GM23338 (cell line): ENCODE results near the gene CCDC12. TPM values are rescaled to one million over a fixed set of nuclear protein-coding genes. Genes with fewer than 3 reads are reported as not detected.

Experiments
- ATAC-seq: fragments of 200-7000 bp; cut with Tn5 transposase; 3 replicates; pipeline ENCODE4 v1.9.1; 2020
- DNase-seq: peaks from one replicate; pipeline ENCODE4 v3.0.0-alpha.2; 2015; ENCODE audit warnings: low spot score
- H2AFZ ChIP-seq: fragments of 200-600 bp; sonication (generic); 2 replicates; pipeline ENCODE4 v1.8.0; 2016; ENCODE audit warnings: antibody characterized with exemption, mild to moderate bottlenecking, moderate library complexity
- H3F3A ChIP-seq: fragments of 200-600 bp; sonication (generic); replicated peaks from 2 replicates; pipeline ENCODE4 v1.8.0; 2017; ENCODE audit warnings: antibody characterized with exemption, mixed run types, low read depth
- H3K27ac ChIP-seq: fragments of 200-600 bp; sonication (generic); 2 replicates; pipeline ENCODE4 v1.6.1; 2016; ENCODE audit warnings: low read depth
- H3K27me3 ChIP-seq: fragments of 200-600 bp; sonication (generic); 2 replicates; pipeline ENCODE4 v1.8.0; 2016; ENCODE audit warnings: mild to moderate bottlenecking, mixed run types, moderate library complexity; ENCODE audit not compliant: insufficient read depth
- H3K36me3 ChIP-seq: fragments of 200-600 bp; sonication (generic); 2 replicates; pipeline ENCODE4 v1.8.0; 2016; ENCODE audit warnings: mild to moderate bottlenecking; ENCODE audit not compliant: insufficient read depth
- H3K4me1 ChIP-seq: fragments of 200-600 bp; sonication (generic); 2 replicates; pipeline ENCODE4 v1.8.0; 2016; ENCODE audit warnings: mild to moderate bottlenecking, moderate library complexity; ENCODE audit not compliant: insufficient read depth
- H3K4me2 ChIP-seq: fragments of 200-600 bp; sonication (generic); 2 replicates; pipeline ENCODE4 v1.7.1; 2017; ENCODE audit warnings: mixed run types
- H3K4me3 ChIP-seq: fragments of 200-600 bp; sonication (generic); 2 replicates; pipeline ENCODE4 v1.6.1; 2016; ENCODE audit warnings: mixed run types
- H3K79me2 ChIP-seq: fragments of 200-600 bp; sonication (generic); replicated peaks from 2 replicates; pipeline ENCODE4 v1.8.0; 2017; ENCODE audit warnings: mild to moderate bottlenecking; ENCODE audit not compliant: insufficient read depth
- H3K9me2 ChIP-seq: fragments of 200-600 bp; sonication (generic); 2 replicates; pipeline ENCODE4 v1.8.0; 2017; ENCODE audit not compliant: insufficient read depth
- H4K20me1 ChIP-seq: fragments of 200-600 bp; sonication (generic); replicated peaks from 2 replicates; pipeline ENCODE4 v1.8.0; 2017; ENCODE audit warnings: mild to moderate bottlenecking; ENCODE audit not compliant: insufficient read depth
- H3K27ac Mint-ChIP-seq: 2 replicates; pipeline ENCODE4 v1.8.0; 2020; ENCODE audit warnings: inconsistent platforms, mild to moderate bottlenecking, moderate library complexity, mixed read lengths
- H3K27me3 Mint-ChIP-seq: 3 replicates; pipeline ENCODE4 v1.8.0; 2022; ENCODE audit warnings: low read depth, mild to moderate bottlenecking, moderate library complexity, mixed read lengths, inconsistent platforms; ENCODE audit not compliant: insufficient read depth, poor library complexity
- H3K36me3 Mint-ChIP-seq: 3 replicates; pipeline ENCODE4 v1.8.0; 2021; ENCODE audit warnings: low read depth, mild to moderate bottlenecking, inconsistent platforms, moderate library complexity, mixed read lengths
- H3K4me1 Mint-ChIP-seq: 3 replicates; pipeline ENCODE4 v1.8.0; 2020; ENCODE audit warnings: mild to moderate bottlenecking, inconsistent platforms, mixed read lengths
- H3K4me3 Mint-ChIP-seq: 3 replicates; pipeline ENCODE4 v1.8.0; 2021; ENCODE audit warnings: moderate library complexity, mild to moderate bottlenecking, inconsistent platforms, mixed read lengths
- H3K9me3 Mint-ChIP-seq: 3 replicates; pipeline ENCODE4 v1.8.0; 2020; ENCODE audit warnings: moderate library complexity, mild to moderate bottlenecking, inconsistent platforms, mixed read lengths
- JUNB ChIP-seq: IDR thresholded peaks from one replicate; pipeline ENCODE4 v1.6.1; 2016; ENCODE audit warnings: antibody characterized with exemption; ENCODE audit not compliant: unreplicated experiment
- NANOG ChIP-seq: IDR thresholded peaks from 2 replicates; pipeline ENCODE4 v1.6.1; 2016; ENCODE audit warnings: antibody characterized with exemption, borderline replicate concordance
- POLR2AphosphoS5 ChIP-seq: IDR thresholded peaks from 2 replicates; pipeline ENCODE4 v1.6.1; 2016; ENCODE audit warnings: antibody characterized with exemption, low read depth
- ZNF114 ChIP-seq: fragments of 250-450 bp; sonication (Bioruptor Pico); IDR thresholded peaks from 2 replicates; pipeline ENCODE4 v1.5.0; 2020; ENCODE audit warnings: mild to moderate bottlenecking, moderate library complexity
- polyA plus RNA-seq: library from polyadenylated mRNA; unstranded; fragments of >200 nt; fragmentation: Nextera tagmentation; extraction: Ambion mirVana; gene quantifications from 2 replicates; pipeline ENCODE4 v1.2.1, GENCODE V29; 2016
- total RNA-seq: library from RNA; depleted of rRNA; stranded (reverse); fragments of >200 nt; shearing (Covaris generic); gene quantifications from 2 replicates; pipeline ENCODE4 v1.2.3, GENCODE V29; 2014
- TF ChIP-seq, protein P1 (sequence below): IDR thresholded peaks from 2 replicates; pipeline ENCODE4 v1.6.1; 2016; ENCODE audit warnings: antibody characterized with exemption

CCDC12 gene
- total and polyA plus RNA-seq, 2 experiments from 2014 or later, result 42.9 to 133 TPM

DNA sequence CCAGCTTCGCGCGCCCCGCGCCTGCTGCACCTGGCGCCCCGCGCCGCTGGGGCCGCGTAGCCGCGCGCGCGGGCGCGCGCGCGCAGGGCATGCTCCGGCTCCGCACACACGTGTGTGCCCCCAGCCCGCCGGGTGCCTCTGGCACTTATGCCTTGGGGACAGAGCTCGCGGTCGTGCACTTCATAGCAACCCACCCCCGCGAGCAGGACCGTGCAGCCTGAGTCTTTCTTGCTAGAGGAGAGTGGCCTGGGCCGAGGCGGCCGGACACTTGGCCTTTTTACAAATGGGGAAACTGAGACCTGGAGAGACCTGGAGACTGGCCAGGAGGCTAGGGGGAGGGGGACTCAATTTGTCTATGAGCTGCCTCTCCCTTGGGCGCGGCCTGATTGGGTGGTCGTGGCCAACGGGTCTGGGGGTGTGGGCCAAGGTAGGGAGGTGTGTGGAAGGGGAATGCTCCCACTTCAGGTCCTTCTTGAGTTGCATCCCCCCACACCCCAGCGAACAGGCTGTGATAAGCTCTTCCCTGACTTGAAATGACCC, 3.5 kb upstream of the CCDC12 start:
- peak overlapping the region; percentile 77 for H3K4me3 Mint-ChIP-seq
- peaks cover 33% of the 10 kb centered on the region for H3K4me1 Mint-ChIP-seq
- peaks cover 6% of the 10 kb centered on the region; the same call in 1 of the 3 replicates for H3K9me3 Mint-ChIP-seq
- peaks cover 39% of the 10 kb centered on the region for H3K27me3 Mint-ChIP-seq
- Histone ChIP-seq H3K79me2 (peaks cover 18% of the 10 kb centered on the region), H3K27me3 (0 out of 2 replicates have a peak, but pooled peaks cover 5% of the 10 kb centered on the region), H3K9me2 (no peaks in the 10 kb centered on the region), H4K20me1 (peaks cover 16% of the 10 kb centered on the region), H3K36me3 (no peaks in the 10 kb centered on the region), H3K4me3 (peak overlapping the region; percentile 78), H2AFZ (no peak overlapping the region), H3K27ac (no peak overlapping the region), H3K4me2 (peak overlapping the region; percentile 91), H3F3A (no peaks in the 10 kb centered on the region; the same call in 1 of the 2 replicates), H3K4me1 (peaks cover 11% of the 10 kb centered on the region)
- H3K36me3 Mint-ChIP-seq, result no peaks in the 10 kb centered on the region
- TF ChIP-seq ZNF114 (CRISPR knock-in tag) (no peak), NANOG (no peak), JUNB (no peak)
- no peak overlapping the region for H3K27ac Mint-ChIP-seq
- DNase-seq (no peak), ATAC-seq (no peak)

DNA sequence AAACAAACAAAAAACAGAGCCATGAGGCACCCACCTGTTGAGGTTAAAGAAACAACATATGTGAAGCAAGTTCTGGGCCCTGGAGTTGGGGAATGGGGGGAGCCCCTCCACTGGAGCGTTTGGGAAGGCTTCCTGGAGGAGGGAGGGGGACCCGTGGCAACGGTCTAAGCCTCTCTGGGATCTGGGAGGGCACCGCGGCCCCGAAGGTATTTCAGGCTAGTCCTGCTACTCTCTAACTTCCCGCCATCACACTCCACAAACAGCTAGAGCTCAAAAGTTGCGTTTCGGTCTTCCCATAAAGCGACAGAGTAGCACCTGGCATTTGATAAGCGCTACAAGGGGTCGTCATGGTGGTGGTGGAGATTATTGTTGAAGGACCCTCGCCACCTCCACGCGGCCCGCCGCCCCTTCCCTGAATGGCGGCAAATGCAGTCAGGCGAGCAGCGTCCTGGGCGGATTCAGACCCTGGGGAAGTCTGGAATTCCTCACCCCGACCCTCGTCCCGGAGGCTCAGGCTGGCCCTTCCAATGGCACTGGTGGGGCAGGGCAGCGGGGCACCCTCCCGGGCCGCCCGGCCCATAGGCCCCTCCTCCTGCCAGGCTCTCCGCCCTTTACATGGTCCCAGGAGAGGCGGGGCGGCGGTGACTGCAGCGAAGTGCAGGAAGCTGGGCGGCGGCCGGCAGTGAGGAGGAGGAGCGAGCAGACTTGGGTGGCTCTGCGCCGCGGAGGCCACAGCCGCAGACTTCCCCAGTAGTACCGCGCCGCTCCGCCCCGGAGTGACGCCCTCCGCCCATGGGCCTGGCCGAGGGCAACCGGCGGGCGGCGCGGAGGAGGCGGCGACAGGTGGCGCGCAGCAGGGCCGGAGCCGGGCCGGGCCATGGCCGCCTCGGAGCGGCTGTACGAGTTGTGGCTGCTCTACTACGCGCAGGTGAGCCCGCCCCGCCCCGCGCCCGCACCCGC, 2.7 kb upstream of the CCDC12 start, which contains the start of gene NBEAL2:
Gene NBEAL2 (plus strand): TSS at position 682 of the 960 bp plus-strand sequence. CDS start 196 bp downstream, at position 878.
- Histone ChIP-seq H4K20me1 (peaks cover 24% of the 10 kb centered on the region), H3K4me3 (peak within 1 kb of the TSS; percentile 78), H2AFZ (peak within 1 kb of the TSS; percentile 75), H3K4me1 (peaks cover 11% of the 10 kb centered on the region), H3K9me2 (no peaks in the 10 kb centered on the region), H3K27ac (peak within 1 kb of the TSS; percentile 82), H3F3A (no peaks in the 10 kb centered on the region; the same call in 1 of the 2 replicates), H3K4me2 (peak within 1 kb of the TSS; percentile 91), H3K27me3 (0 out of 2 replicates have a peak, but pooled peaks cover 5% of the 10 kb centered on the region), H3K36me3 (no peaks in the 10 kb centered on the region), H3K79me2 (peaks cover 26% of the 10 kb centered on the region)
- Mint-ChIP-seq H3K4me3 (peak within 1 kb of the TSS; percentile 83), H3K9me3 (peaks cover 6% of the 10 kb centered on the region; the same call in 1 of the 3 replicates), H3K4me1 (peaks cover 40% of the 10 kb centered on the region), H3K27ac (peak within 1 kb of the TSS; percentile 95), H3K36me3 (peaks cover 6% of the 10 kb centered on the region; the same call in 1 of the 3 replicates), H3K27me3 (peaks cover 39% of the 10 kb centered on the region)
- ATAC-seq, result peak; percentile 77
- TF ChIP-seq POLR2AphosphoS5 (peak; percentile 73), JUNB (no peak)
- TF ChIP-seq, protein P1, sequence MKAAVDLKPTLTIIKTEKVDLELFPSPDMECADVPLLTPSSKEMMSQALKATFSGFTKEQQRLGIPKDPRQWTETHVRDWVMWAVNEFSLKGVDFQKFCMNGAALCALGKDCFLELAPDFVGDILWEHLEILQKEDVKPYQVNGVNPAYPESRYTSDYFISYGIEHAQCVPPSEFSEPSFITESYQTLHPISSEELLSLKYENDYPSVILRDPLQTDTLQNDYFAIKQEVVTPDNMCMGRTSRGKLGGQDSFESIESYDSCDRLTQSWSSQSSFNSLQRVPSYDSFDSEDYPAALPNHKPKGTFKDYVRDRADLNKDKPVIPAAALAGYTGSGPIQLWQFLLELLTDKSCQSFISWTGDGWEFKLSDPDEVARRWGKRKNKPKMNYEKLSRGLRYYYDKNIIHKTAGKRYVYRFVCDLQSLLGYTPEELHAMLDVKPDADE, result peak; percentile 25; the same call in 1 of the 2 replicates
- peak; percentile 96 for DNase-seq

DNA sequence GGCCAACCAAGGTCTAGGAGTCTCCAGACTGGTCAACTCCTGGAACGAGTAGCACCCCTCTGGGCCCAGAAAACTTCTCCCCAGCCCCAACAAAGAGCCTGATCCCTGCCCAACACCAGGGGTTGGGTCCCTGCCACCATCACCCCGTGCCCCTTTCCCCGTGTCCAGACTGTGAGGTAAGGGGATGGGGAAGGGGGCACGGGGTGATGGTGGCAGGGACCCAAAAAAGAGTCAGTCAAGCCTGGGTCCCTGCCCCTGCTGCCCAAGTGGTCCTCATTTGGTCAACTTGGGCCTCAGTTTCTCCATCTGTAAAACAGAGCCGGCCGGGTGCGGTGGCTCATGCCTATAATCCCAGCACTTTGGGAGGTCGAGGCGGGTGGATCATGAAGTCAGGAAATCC, 1.8 kb upstream of the CCDC12 start:
- Histone ChIP-seq H3F3A (no peaks in the 10 kb centered on the region; the same call in 1 of the 2 replicates), H3K27me3 (0 out of 2 replicates have a peak, but pooled peaks cover 5% of the 10 kb centered on the region), H3K36me3 (no peaks in the 10 kb centered on the region), H3K27ac (no peak overlapping the region), H3K9me2 (no peaks in the 10 kb centered on the region), H3K4me2 (peak overlapping the region; percentile 91), H2AFZ (no peak overlapping the region), H3K4me1 (peaks cover 11% of the 10 kb centered on the region), H4K20me1 (peaks cover 32% of the 10 kb centered on the region), H3K4me3 (peak overlapping the region; percentile 78; the same call in 1 of the 2 replicates), H3K79me2 (peaks cover 33% of the 10 kb centered on the region)
- Mint-ChIP-seq H3K36me3 (peaks cover 11% of the 10 kb centered on the region; the same call in 2 of the 3 replicates), H3K9me3 (peaks cover 6% of the 10 kb centered on the region; the same call in 1 of the 3 replicates), H3K27ac (no peak overlapping the region), H3K4me1 (peaks cover 40% of the 10 kb centered on the region), H3K4me3 (peak overlapping the region; percentile 97), H3K27me3 (peaks cover 37% of the 10 kb centered on the region)
- no peak for TF ChIP-seq NANOG
- DNase-seq, result no peak
- no peak for ATAC-seq
